ENCODE data around the gene GRIK2.

Gene GRIK2

DNA sequence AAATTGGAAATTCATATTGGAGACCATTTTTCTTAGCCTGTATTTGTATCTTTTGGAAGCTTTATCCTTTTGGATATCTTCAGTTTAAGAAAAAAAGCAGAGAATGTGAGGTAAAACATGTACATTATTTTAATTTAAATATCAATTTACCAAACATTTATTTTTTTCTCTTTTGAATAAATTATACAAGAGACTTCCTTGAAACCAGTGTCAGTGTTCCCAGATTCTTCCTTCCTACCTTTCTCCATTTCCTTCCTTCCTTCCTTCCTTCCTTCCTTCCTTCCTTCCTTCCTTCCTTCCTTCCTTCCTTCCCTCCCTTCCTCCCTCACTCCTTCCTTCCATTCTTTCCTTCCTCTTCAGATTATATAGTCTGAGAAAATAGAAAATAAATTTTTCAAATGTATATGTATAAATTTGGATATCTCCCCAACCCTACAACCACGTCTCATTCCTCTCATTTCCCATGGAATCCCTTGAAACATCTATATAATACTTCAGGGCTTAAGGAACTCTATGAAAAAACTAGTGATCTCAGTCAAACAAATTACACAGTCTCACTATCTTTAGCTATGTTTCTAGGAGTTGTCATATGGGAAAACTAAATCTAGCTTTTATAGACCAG is 528.4 kb downstream of the GRIK2 start:
- no peak for DNase-seq

DNA sequence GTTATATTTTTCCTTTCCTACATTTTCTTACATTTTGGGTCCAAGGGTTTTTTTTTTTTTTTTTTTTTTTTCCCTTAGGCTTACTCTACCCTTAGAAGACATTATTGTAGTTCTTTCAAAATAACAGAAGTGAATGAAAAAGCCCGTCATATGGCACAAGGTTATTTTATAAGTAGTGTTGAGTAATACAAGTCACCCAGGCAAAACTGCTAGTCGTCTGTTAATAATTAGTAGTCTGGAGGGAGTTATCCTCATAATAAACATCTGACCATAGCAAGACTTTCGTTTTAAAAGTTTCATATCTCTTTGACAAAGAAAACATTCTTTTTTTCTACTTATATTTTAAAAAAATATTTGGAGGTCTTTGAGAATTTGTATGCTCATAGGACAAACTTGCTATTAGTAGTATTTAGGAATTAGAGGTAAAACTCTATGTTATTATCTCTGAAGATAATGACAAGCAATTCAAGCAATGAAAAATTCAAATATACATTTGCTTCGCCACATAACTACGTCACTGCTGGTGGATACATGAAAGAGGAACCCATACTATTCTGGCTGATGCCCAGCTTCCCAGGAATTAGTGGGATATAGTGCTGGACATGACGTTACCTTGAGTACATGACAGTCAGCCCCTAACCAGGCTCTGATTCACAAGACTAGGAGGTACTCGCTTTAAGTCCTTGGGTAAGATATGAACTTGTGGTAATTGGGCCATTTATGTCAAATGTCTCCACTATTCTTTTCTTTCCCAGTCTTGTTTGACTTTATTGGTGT is 532.8 kb downstream of the GRIK2 start:
- DNase-seq = no peak

DNA sequence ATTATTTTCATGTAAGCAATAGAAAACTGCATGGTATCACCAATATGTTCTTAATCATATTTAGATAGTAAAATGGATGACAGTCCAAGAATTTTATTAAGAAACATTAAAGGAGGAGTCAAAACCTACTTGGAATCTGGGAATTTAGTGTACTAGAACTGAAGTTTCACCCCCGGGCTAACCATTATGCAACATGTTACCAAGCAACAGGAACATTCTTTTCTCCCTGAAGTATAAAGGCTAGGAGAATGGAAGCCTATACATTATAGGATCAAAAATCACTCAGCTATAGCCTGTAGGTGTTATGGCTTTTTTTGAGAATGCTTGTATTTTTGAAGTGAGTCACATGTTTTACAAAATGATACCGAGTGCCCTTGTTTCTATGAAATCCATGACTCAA is 538.3 kb downstream of the GRIK2 start:
- no peak for DNase-seq

GRCh38 chr6:101932704-101933103 is 539.2 kb downstream of the GRIK2 start:
- DNase-seq = no peak

DNA sequence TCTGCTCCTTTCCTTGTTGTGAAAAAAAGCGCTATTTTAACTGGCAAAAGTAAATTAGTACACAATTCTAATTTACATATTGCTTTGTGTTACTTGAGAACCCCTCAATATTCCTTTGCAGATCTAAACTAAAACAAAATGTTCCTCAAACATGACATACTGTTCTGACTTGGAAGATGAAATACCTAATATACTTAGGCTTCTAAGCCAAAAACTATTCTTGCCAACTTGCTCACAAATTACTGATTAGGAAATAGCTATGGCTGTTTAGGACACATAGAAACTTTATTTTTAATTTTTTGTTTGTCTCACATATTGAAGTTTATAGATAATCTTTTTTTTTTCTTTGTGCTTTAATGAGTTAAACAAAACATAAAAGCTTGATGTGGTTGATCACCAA is 542.2 kb downstream of the GRIK2 start:
- no peak for DNase-seq

DNA sequence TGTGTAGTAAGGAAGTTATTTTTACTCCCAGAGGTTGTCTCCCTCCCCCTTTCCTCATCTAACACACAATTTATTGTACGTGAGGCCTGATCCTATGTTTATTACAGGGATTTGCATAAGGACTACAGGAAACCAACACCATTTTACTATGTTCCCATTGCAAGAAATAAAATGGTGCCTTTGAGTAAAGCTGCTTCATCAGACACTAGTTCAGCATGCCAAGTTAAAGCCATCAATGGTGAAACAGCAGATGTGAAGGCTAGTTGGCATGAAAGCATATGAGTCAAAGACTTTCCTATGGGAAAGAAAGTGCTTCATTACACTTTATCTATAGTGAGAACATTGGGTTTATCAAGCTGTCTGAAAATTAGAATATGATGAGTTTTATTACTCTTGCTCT is 543.0 kb downstream of the GRIK2 start:
- DNase-seq = no peak

DNA sequence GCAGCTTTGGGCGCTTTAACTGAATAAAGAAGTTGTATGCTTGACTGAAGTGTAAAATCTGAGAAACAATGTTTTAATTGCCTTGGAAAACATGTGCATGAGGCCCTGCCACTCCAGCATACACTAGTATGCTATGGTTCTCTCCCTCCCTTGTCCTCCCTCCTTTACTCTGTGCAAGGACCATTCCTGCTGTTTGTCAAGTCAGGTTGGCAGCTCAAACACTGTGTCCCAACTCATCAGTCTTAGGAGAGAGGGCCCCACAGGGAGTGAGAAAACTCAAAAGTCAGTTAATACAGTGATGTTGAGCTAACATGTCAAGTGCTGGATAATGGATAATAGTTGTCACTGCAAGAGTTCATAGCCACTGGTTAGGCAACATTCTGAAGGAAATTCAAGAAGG is 543.6 kb downstream of the GRIK2 start:
- DNase-seq = no peak

GRCh38 chr6:101940391-101940790 is 546.9 kb downstream of the GRIK2 start:
- DNase-seq = no peak

DNA sequence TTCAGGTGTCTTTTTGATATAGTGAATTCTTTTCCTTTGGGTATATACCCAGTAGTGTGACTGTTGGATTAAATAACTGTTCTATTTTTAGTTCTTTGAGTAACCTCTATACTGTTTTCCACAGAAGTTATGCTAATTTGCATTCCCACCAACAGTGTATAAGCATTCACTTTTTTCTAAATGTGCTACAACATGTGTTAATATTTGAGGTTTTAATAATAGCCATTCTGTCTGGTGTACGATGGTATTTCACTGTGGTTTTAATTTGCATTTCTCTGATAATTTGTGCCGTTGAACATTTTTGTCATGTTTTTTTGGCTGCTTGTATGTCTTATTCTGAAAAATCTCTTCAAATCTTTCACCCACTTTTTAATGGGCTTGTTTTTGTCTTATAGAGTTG is 563.5 kb downstream of the GRIK2 start:
- DNase-seq = no peak

DNA sequence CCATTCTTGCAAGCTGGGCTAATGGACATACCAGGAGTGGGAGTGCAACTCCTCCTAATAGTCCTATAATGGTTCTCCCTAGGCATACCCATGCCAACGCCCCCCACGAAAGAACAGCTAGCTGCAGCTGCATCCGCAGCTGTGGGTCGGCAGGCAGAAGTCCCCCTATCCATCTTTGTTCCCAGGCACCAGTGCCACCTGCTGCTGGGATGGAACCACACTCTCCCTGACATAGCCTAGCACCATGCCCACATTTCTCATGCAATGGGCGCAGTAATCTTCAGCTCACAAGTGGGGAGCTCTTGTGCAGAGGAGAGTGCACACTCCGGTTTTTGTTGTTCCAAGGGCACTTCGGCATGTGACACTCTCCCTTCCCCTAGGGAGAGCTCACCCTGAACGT is 567.8 kb downstream of the GRIK2 start:
- DNase-seq = no peak

DNA sequence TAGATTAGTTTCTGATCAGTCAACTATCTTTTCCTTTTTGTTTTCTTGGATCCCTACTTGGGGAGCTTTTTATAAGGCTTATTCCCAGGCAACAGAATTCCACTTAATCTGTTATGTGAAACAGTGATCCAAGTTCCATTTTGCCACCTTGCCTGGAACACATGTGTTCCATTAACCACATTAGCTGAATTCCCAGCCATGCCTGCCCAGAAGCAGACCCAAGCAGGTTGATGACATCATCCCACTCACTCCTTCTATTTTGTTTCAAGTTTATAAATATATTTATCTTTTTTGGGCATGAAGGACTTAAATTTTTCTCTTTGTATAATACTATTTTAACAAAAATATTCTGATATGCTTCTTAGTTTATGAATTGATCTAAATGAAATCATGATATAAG is 587.4 kb downstream of the GRIK2 start:
- DNase-seq = no peak

DNA sequence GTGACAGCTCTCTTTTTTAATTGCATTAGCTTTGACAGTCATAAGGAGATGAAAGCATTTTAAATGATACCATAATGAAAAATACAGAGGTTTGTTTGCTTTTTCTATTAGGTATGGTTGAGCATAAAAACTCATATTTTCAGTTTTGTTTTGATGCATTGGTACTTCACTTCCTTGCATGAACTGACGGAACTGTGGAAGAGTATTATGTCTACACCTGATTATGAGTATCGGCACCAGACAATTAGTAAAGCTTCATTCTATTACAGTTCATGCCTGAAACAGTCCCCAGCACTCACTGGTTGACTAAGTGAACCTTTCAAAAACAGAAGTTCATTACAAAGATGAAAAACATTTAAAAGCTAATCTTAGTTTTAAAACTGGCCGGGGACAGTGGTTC is 593.0 kb downstream of the GRIK2 start:
- DNase-seq = no peak

DNA sequence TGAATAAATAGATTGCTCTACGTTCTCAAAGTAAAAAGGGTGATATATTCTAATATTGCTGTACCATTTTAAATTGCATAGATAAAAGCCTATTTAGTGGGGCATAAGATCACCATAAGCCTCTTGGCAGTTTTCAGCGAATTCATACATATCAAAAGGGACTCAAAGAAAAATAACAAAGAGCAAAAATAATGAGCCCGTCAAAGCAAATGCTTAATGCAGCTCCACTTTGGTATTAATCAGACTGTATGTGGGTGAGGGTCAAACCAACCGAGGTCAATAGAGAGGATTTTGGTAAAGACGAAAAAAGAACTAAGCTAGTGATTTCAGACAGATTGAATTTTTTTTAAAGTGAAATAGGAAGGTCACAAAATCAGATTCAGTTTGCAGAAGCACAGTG is 598.8 kb downstream of the GRIK2 start:
- DNase-seq = no peak

- DNase-seq = no peak
These were observed 601.0 kb downstream of the GRIK2 start for GRCh38 chr6:101994521-101994920.

- DNase-seq = no peak
These were observed 621.9 kb downstream of the GRIK2 start for GRCh38 chr6:102015431-102015830.

GRCh38 chr6:102022281-102022680 is 628.8 kb downstream of the GRIK2 start:
- DNase-seq = no peak

GRCh38 chr6:102022803-102023202 is 629.3 kb downstream of the GRIK2 start:
- DNase-seq = no peak

DNA sequence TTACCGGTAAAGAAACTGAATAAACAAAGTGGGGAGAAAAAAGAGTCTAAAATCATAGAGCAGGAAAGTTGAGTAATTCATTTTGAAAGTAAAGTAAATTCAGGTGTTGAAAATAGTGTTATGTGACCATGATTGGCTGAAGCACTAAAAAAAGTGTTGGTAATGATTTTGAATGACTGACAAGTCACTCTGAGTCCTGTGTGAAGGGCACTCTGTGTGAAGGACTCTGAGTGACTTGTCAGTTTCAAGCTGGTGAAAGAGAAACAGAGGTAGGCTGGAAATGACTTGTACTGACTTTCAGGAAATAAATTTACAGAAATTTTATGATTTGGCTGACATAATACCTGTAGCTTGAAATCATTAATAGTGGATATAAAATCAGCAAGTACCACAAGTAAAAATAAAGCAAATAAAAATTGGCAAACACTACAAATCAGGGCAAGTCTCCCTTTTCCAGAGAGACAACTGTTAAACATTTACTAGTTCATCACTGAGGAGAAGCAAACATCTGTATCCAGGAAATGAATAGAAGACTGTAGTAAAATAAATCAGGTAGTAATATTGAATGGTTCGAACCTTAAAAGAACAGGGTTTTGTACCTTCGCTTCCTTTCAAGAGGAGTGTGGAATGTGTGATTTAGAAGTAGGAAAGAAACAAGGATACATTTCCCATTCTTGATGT is 630.6 kb downstream of the GRIK2 start:
- DNase-seq = no peak

DNA sequence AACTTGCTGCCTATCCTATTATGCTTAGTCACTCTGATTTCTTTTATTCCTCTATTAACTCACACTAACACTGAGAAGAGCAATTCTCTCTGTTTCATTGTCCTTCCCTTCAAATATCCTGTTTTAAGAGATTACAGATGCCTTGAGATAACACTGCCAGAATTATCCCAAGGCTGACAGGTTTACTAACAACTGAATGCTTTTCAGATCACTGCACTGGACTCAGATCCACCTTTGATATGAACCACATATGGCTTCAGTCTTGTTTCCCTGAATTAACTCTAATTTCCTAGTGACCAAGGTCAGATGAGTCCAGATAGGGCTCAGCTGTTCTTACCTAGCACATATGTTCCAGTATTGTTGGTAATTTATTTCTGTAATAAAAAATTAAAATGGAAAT is 633.1 kb downstream of the GRIK2 start:
- DNase-seq = no peak

DNA sequence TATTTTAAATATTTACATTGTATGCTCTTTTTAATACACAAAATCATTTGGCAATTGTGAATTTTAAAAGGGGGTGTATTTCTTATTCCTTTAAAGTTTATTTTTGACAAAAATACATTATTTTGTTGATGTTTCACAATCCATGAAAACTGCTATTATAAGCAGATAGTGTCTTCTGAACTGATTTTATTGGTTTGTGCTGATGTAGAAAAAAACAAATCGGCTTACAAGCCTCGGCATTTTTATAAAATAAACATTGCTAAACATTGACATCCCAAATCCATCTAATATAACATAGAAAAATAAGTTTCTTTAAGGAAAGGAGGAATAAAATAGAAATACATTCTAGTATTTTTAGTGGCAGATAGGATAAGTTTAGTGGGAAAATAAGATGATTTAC is 634.7 kb downstream of the GRIK2 start:
- no peak for DNase-seq

- DNase-seq = no peak
These were observed 645.5 kb downstream of the GRIK2 start for GRCh38 chr6:102038964-102039363.

DNA sequence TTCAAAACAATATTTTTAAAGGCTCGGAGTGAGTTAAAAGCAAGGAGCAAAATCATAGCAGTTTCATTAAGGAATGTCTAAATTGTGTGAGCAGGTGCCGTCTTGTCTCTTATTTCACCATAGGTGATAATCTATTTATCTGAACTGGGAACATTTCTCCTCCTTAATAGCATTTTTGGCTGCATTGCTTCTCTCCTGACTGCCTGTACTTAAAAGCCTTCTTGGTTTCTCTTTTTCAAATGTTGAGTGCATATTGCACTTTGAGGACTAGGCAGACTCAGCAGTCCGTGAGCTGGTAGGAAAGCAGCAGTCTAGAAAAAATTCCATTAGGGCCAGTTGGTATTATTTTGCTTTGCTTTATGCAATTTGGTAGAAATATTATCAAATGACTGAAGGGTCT is 645.9 kb downstream of the GRIK2 start:
- no peak for DNase-seq

- no peak for DNase-seq
These were observed 657.5 kb downstream of the GRIK2 start for GRCh38 chr6:102051001-102051400.

DNA sequence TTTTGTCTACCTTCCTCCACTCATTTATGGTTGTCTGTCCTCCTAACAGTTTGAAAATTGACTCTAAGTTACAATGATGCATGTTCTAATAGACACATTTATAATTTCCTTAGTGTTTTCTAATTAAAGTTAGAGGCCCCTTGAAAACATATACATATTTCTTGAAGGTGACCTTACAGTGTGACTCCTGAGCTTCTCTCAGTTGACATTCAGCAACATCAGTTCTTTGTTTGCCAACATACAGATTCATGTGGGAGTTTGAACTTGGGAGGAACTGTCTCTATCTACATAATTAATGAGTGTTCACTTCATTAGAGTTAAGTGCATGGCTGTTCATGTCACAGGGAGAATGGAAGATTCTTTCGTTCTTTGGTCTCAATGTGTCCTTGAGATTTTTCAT is 658.2 kb downstream of the GRIK2 start:
- DNase-seq = no peak
